Measurements from ENCODE around the gene YIF1A. TPM values are rescaled to one million over a fixed set of nuclear protein-coding genes. Genes with fewer than 3 reads are reported as not detected.

Gene YIF1A
- total and polyA plus RNA-seq, 2 of the 4 experiments (the other 2 are of a cell fraction), result 128 to 207 TPM

GRCh38 chr11:66239511-66239910, 49.4 kb downstream of the YIF1A start:
- ATAC-seq (ENCODE audit: low read depth), result no peak
- no TSS peak for BruUV-seq (replicated peaks)
- H3K27ac ChIP-seq (ENCODE audit: insufficient read depth, low read length), result no peak overlapping the region
- no peak overlapping the region for H3K14ac ChIP-seq (replicated peaks; ENCODE audit: low read depth, low read length)
- CTCF ChIA-PET, result interaction anchor here (1.2 kb wide), 1 partner anchor 16 kb away, joined by 4 read pairs; no protein-coding TSS in a partner anchor
- no peak overlapping the region for H3K4ac ChIP-seq (ENCODE audit: low read depth, low read length)
- H3K4me2 ChIP-seq (ENCODE audit: low read depth, low read length), result no peak overlapping the region
- POLR2A ChIA-PET (ENCODE audit: unreplicated experiment), result no interaction called here
- H3K27me3 ChIP-seq (ENCODE audit: control insufficient read depth, insufficient read depth, low read length), result no peaks in the 10 kb centered on the region
- H3K4me1 ChIP-seq (ENCODE audit: control insufficient read depth, insufficient read depth, low read length), result no peaks in the 10 kb centered on the region
- no peak overlapping the region for H4K5ac ChIP-seq (ENCODE audit: low read depth, low read length)
- no peaks in the 10 kb centered on the region for H3K79me1 ChIP-seq (ENCODE audit: low read depth in 1 of 2, low read length in 2 of 2)
- H3K9ac ChIP-seq (ENCODE audit: low read depth, low read length), result no peak overlapping the region
- H2BK15ac ChIP-seq (ENCODE audit: low read depth, low read length), result no peak overlapping the region
- no peak overlapping the region for H2AK9ac ChIP-seq (replicated peaks; ENCODE audit: low read depth, low read length, poor library complexity)
- peaks cover 61% of the 10 kb centered on the region for H3K36me3 ChIP-seq (ENCODE audit: control insufficient read depth, insufficient read depth, low read length)
- WGBS, 2 experiments (ENCODE audit: extremely low coverage in 2 of 2, insufficient read length in 1 of 2), result 75% methylated on average over 2 of the region's 3 CpGs; no CpG with 5 or more reads in 1 of the 2 experiments
- H3K9me1 ChIP-seq (ENCODE audit: insufficient read depth, low read length), result no peaks in the 10 kb centered on the region
- dilution Hi-C loops (cut with HindIII; ENCODE audit: low sequenced_read_pairs, unreplicated experiment) (no loop called here), intact Hi-C loops (cut with micrococcal nuclease) (no loop called here), in situ Hi-C loops (cut with MboI; ENCODE audit: low sequenced_read_pairs) (no loop called here)
- H2AK5ac ChIP-seq (ENCODE audit: low read depth, low read length), result no peak overlapping the region
- TF ChIP-seq NFE2L2 (IDR thresholded peaks at IDR 0.05; ENCODE audit: low read depth, low read length) (no peak), MXI1 (IDR thresholded peaks at IDR 0.05; ENCODE audit: borderline replicate concordance, low read depth, low read length) (no peak), SMC3 (IDR thresholded peaks at IDR 0.05; ENCODE audit: low read depth, low read length) (no peak), RCOR1 (IDR thresholded peaks at IDR 0.05; ENCODE audit: insufficient replicate concordance, low read length) (no peak), BHLHE40 (IDR thresholded peaks at IDR 0.05; ENCODE audit: low read depth, low read length) (no peak), MAZ (IDR thresholded peaks at IDR 0.05; ENCODE audit: borderline replicate concordance, low read depth, low read length) (no peak), MAFK (IDR thresholded peaks at IDR 0.05; ENCODE audit: low read depth, low read length) (no peak)
- TF ChIP-seq, protein P1, sequence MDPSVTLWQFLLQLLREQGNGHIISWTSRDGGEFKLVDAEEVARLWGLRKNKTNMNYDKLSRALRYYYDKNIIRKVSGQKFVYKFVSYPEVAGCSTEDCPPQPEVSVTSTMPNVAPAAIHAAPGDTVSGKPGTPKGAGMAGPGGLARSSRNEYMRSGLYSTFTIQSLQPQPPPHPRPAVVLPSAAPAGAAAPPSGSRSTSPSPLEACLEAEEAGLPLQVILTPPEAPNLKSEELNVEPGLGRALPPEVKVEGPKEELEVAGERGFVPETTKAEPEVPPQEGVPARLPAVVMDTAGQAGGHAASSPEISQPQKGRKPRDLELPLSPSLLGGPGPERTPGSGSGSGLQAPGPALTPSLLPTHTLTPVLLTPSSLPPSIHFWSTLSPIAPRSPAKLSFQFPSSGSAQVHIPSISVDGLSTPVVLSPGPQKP (IDR thresholded peaks at IDR 0.05; ENCODE audit: borderline replicate concordance, low read depth, low read length), result no peak
- no peak overlapping the region for H3K4me3 ChIP-seq (ENCODE audit: insufficient read depth, low read depth, low read length)
- H3K23ac ChIP-seq (ENCODE audit: low read depth, low read length), result no peak overlapping the region
- H2BK5ac ChIP-seq (ENCODE audit: low read depth, low read length, poor library complexity, severe bottlenecking), result no peak overlapping the region
- no peak overlapping the region for H4K91ac ChIP-seq (ENCODE audit: insufficient read depth, low read depth, low read length)
- H3K56ac ChIP-seq (ENCODE audit: extremely low read depth, insufficient read depth, low read length), result no peak overlapping the region
- no peak overlapping the region for H4K8ac ChIP-seq (ENCODE audit: low read depth in 2 of 2, low read length in 2 of 2)
- no peak overlapping the region for H2BK120ac ChIP-seq (ENCODE audit: low read depth, low read length)
- DNase-seq, result no peak
- no peaks in the 10 kb centered on the region for H3K9me3 ChIP-seq (ENCODE audit: control insufficient read depth, insufficient read depth, low read length)
- H3K18ac ChIP-seq (ENCODE audit: low read depth, low read length), result no peak overlapping the region
- no peaks in the 10 kb centered on the region for H4K20me1 ChIP-seq (ENCODE audit: insufficient read depth, low read length)
- H2BK20ac ChIP-seq (ENCODE audit: low read depth, low read length), result no peak overlapping the region
- no peak overlapping the region for H2AFZ ChIP-seq (replicated peaks; ENCODE audit: low read length, poor library complexity)
